GM12878 (cell line): ENCODE measurements around the gene IRF2.

Experiments used
- ATF7 ChIP-seq: fragments of 450-650 bp; IDR thresholded peaks from 2 replicates; pipeline ENCODE4 v1.6.1; 2016; ENCODE audit warnings: low read depth, mild to moderate bottlenecking
- EP300 ChIP-seq, 2 experiments: fragments of 150-350 bp in 1 of 2; IDR thresholded peaks; 2 replicates each; pipeline ENCODE4 v1.6.1; 2011 to 2012; ENCODE audit warnings: low read depth in 2 of 2, low read length in 2 of 2, borderline replicate concordance in 1 of 2, improper control_type of control experiment in 1 of 2, inconsistent platforms in 1 of 2; ENCODE audit not compliant: control insufficient read depth in 1 of 2
- EZH2 ChIP-seq: IDR thresholded peaks from 2 replicates; pipeline ENCODE4 v1.6.1; 2012; ENCODE audit warnings: low read depth, mild to moderate bottlenecking, control low read depth, inconsistent platforms, low read length, borderline replicate concordance; ENCODE audit not compliant: control insufficient read depth
- POLR2AphosphoS5 ChIP-seq: IDR thresholded peaks from 2 replicates; pipeline ENCODE4 v1.6.1; 2011; ENCODE audit warnings: mild to moderate bottlenecking, low read length, inconsistent platforms
- RAD21 ChIP-seq: IDR thresholded peaks from 2 replicates; pipeline ENCODE4 v1.6.1; 2011; ENCODE audit warnings: mild to moderate bottlenecking, low read depth, low read length, moderate library complexity; ENCODE audit not compliant: insufficient read depth
- SMC3 ChIP-seq: IDR thresholded peaks from 2 replicates; pipeline ENCODE4 v1.6.1; 2011; ENCODE audit warnings: low read length, improper control_type of control experiment, borderline replicate concordance
- TAF1 ChIP-seq: IDR thresholded peaks from 2 replicates; pipeline ENCODE4 v1.6.1; 2011; ENCODE audit warnings: mild to moderate bottlenecking, low read depth, low read length, borderline replicate concordance
- TF ChIP-seq, protein P1 (sequence below), 3 experiments: IDR thresholded peaks in 2 of 3; conservative IDR thresholded peaks in 1 of 3; 2 replicates each; pipeline ENCODE4 v1.5.1; 2011; ENCODE audit warnings: low read depth in 3 of 3, low read length in 3 of 3, mild to moderate bottlenecking in 3 of 3, control low read depth in 2 of 3, moderate library complexity in 2 of 3, inconsistent platforms in 1 of 3, mixed read lengths in 1 of 3; ENCODE audit not compliant: control insufficient read depth in 2 of 3, insufficient read depth in 1 of 3; ENCODE audit errors: extremely low read depth in 1 of 3

DNA sequence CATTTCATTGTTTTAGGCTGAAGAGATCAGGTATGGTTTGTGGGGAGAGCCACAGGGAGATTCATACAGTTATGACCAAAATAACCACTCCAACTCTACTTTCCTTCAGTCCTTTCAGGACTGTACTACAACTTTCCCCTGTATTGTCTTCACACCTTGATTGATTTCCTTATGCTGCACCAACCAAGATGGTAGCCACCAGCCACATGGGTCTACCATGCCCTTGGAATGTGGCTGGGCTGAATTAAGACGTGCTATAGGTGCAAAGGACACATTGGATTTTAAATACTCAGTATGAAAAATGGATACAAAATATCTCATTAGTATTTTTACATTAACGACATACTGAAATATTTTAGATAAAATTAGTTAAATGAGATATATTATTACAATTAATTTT is 11.2 kb downstream of the IRF2 start:
- TF ChIP-seq EP300 (IDR thresholded peaks at IDR 0.05; ENCODE audit: borderline replicate concordance in 1 of 2, control insufficient read depth in 1 of 2, low read depth in 2 of 2, low read length in 2 of 2) (no peak), ATF7 (no peak), SMC3 (no peak), POLR2AphosphoS5 (no peak), RAD21 (no peak), TAF1 (no peak), EZH2 (no peak)
- TF ChIP-seq, protein P1, sequence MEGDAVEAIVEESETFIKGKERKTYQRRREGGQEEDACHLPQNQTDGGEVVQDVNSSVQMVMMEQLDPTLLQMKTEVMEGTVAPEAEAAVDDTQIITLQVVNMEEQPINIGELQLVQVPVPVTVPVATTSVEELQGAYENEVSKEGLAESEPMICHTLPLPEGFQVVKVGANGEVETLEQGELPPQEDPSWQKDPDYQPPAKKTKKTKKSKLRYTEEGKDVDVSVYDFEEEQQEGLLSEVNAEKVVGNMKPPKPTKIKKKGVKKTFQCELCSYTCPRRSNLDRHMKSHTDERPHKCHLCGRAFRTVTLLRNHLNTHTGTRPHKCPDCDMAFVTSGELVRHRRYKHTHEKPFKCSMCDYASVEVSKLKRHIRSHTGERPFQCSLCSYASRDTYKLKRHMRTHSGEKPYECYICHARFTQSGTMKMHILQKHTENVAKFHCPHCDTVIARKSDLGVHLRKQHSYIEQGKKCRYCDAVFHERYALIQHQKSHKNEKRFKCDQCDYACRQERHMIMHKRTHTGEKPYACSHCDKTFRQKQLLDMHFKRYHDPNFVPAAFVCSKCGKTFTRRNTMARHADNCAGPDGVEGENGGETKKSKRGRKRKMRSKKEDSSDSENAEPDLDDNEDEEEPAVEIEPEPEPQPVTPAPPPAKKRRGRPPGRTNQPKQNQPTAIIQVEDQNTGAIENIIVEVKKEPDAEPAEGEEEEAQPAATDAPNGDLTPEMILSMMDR (IDR thresholded peaks at IDR 0.05 in 2 of 3, conservative IDR thresholded peaks at IDR 0.05 in 1 of 3; ENCODE audit: control insufficient read depth in 2 of 3, extremely low read depth in 1 of 3, insufficient read depth in 1 of 3, low read depth in 3 of 3, low read length in 3 of 3) = no peak
